HepG2 (cell line): Measurements from ENCODE around the gene PRKG1. TPM values are rescaled to one million over a fixed set of nuclear protein-coding genes. Genes with fewer than 3 reads are reported as not detected.

Experiments used
- ATAC-seq: fragments of 200-7000 bp; cut with Tn5 transposase; 3 replicates; pipeline ENCODE4 v1.9.1; 2020; ENCODE audit warnings: mild to moderate bottlenecking, moderate library complexity
- BruUV-seq: library from RNA; stranded (reverse); fragments of 400-500 nt; replicated peaks from 2 replicates; lab custom pipeline; 2021; lab: Mats Ljungman, UMichigan
- CTCF ChIA-PET: fragments of 300-600 bp; formaldehyde crosslinking; extraction: SDS; loops from one replicate; lab custom pipeline; 2021; ENCODE audit warnings: low total read pairs, inconsistent platforms, low intra/inter-chr PET ratio; lab: Yijun Ruan, JAX
- POLR2A ChIA-PET: fragments of 350-600 bp; sonication (Branson Sonifier 250); formaldehyde crosslinking; loops from one replicate; lab custom pipeline; 2020; ENCODE audit warnings: antibody characterized with exemption, inconsistent platforms; lab: Yijun Ruan, JAX
- DNase-seq: peaks from one replicate; pipeline ENCODE4 v3.0.0-alpha.2; 2015; ENCODE audit warnings: low spot score
- FAIRE-seq: peaks from 3 replicates; lab custom pipeline; 2011; peaks lifted over from hg19 to GRCh38; lab: Jason Lieb, UNC
- H2AFZ ChIP-seq: one replicate; pipeline ENCODE4 v1.6.1; 2011; ENCODE audit warnings: low read length, inconsistent platforms
- H3K27ac ChIP-seq: fragments of 300-600 bp; 3 replicates; pipeline ENCODE4 v1.8.0; 2011; ENCODE audit warnings: mixed run types, mild to moderate bottlenecking, mixed read lengths, low read length, inconsistent platforms; ENCODE audit not compliant: insufficient read depth; ENCODE audit errors: extremely low read length
- H3K27me3 ChIP-seq, 2 experiments: fragments of 200-600 bp in 1 of 2; 2 replicates in 1 of 2; 3 replicates in 1 of 2; pipeline versions ENCODE4 v1.6.0 to v1.8.0; 2011; ENCODE audit warnings: low read length in 2 of 2, mild to moderate bottlenecking in 2 of 2, moderate library complexity in 2 of 2, inconsistent platforms in 1 of 2; ENCODE audit not compliant: insufficient read depth in 2 of 2, control insufficient read depth in 1 of 2
- H3K36me3 ChIP-seq, 2 experiments: fragments of 200-600 bp in 1 of 2; replicated peaks in 1 of 2; 2 replicates in 1 of 2; 3 replicates in 1 of 2; pipeline versions ENCODE4 v1.5.1 to v1.8.0; 2011; ENCODE audit warnings: low read length in 2 of 2, inconsistent platforms in 1 of 2; ENCODE audit not compliant: insufficient read depth in 2 of 2, control insufficient read depth in 1 of 2
- H3K4me1 ChIP-seq: 2 replicates; pipeline ENCODE4 v1.5.1; 2012; ENCODE audit warnings: low read length, inconsistent platforms; ENCODE audit not compliant: insufficient read depth
- H3K4me2 ChIP-seq: 2 replicates; pipeline ENCODE4 v1.6.0; 2011; ENCODE audit warnings: low read depth, low read length, inconsistent platforms
- H3K4me3 ChIP-seq, 3 experiments: fragments of 200-600 bp in 1 of 3; sonication (generic), shearing (Covaris generic) in 1 of 3; replicated peaks in 1 of 3; 2 replicates each; pipeline ENCODE4 v1.5.1; 2011 to 2016; ENCODE audit warnings: low read length in 3 of 3, inconsistent platforms in 2 of 3, low read depth in 2 of 3, mild to moderate bottlenecking in 2 of 3, control low read depth in 1 of 3, mixed read lengths in 1 of 3; ENCODE audit not compliant: insufficient read depth in 1 of 3
- H3K79me2 ChIP-seq: one replicate; pipeline ENCODE4 v1.6.1; 2011; ENCODE audit warnings: low read length, inconsistent platforms; ENCODE audit not compliant: insufficient read depth
- H3K9ac ChIP-seq: 2 replicates; pipeline ENCODE4 v1.6.0; 2011; ENCODE audit warnings: mild to moderate bottlenecking, low read depth, low read length, inconsistent platforms; ENCODE audit not compliant: insufficient read depth
- H3K9me3 ChIP-seq: 2 replicates; pipeline ENCODE4 v1.5.1; 2012; ENCODE audit warnings: mild to moderate bottlenecking, low read length
- H4K20me1 ChIP-seq: 2 replicates; pipeline ENCODE4 v1.6.0; 2011; ENCODE audit warnings: inconsistent platforms, mild to moderate bottlenecking, low read length, moderate library complexity; ENCODE audit not compliant: insufficient read depth
- ARNTL ChIP-seq: sonication (generic); formaldehyde crosslinking; IDR thresholded peaks from 2 replicates; pipeline ENCODE4 v1.4.0; 2020; ENCODE audit warnings: mild to moderate bottlenecking, missing genetic modification reagents
- CEBPB ChIP-seq: IDR thresholded peaks from 2 replicates; pipeline ENCODE4 v1.6.1; 2011; ENCODE audit warnings: low read depth, low read length, improper control_type of control experiment, borderline replicate concordance
- ERF ChIP-seq: IDR thresholded peaks from 2 replicates; pipeline ENCODE4 v1.6.1; 2018; ENCODE audit warnings: missing biosample characterization, missing genetic modification reagents
- FOSL1 ChIP-seq: sonication (generic); formaldehyde crosslinking; IDR thresholded peaks from 2 replicates; pipeline ENCODE4 v1.9.0; 2021; ENCODE audit warnings: missing genetic modification reagents, borderline replicate concordance
- GFI1 ChIP-seq: sonication (generic); formaldehyde crosslinking; IDR thresholded peaks from 2 replicates; pipeline ENCODE4 v1.5.0; 2020; ENCODE audit warnings: missing genetic modification reagents, mild to moderate bottlenecking, borderline replicate concordance
- HHEX ChIP-seq: IDR thresholded peaks from 2 replicates; pipeline ENCODE4 v1.6.1; 2016; ENCODE audit warnings: control low read depth
- MED1 ChIP-seq: sonication (generic); formaldehyde crosslinking; IDR thresholded peaks from 2 replicates; pipeline ENCODE4 v1.4.0; 2020; ENCODE audit warnings: missing genetic modification reagents
- RFXAP ChIP-seq: sonication (generic); formaldehyde crosslinking; IDR thresholded peaks from 2 replicates; pipeline ENCODE4 v1.4.0; 2020; ENCODE audit warnings: missing genetic modification reagents, borderline replicate concordance
- SALL2 ChIP-seq: sonication (generic); formaldehyde crosslinking; IDR thresholded peaks from 2 replicates; pipeline ENCODE4 v1.8.1; 2023; ENCODE audit warnings: mild to moderate bottlenecking, missing genetic modification reagents, inconsistent platforms
- SP5 ChIP-seq: IDR thresholded peaks from 2 replicates; pipeline ENCODE4 v1.6.1; 2016; ENCODE audit warnings: low read depth, borderline replicate concordance
- ZNF10 ChIP-seq: sonication (generic); formaldehyde crosslinking; IDR thresholded peaks from 2 replicates; pipeline ENCODE4 v1.4.0; 2020; ENCODE audit warnings: mild to moderate bottlenecking, low read depth, missing genetic modification reagents, borderline replicate concordance
- ZNF101 ChIP-seq: sonication (generic); formaldehyde crosslinking; IDR thresholded peaks from 2 replicates; pipeline ENCODE4 v1.4.0; 2020; ENCODE audit warnings: mild to moderate bottlenecking, low read depth, missing genetic modification reagents, borderline replicate concordance
- ZNF367 ChIP-seq: sonication (generic); formaldehyde crosslinking; IDR thresholded peaks from 2 replicates; pipeline ENCODE4 v1.4.0; 2020; ENCODE audit warnings: missing genetic modification reagents, borderline replicate concordance
- ZNF382 ChIP-seq: sonication (generic); formaldehyde crosslinking; IDR thresholded peaks from 2 replicates; pipeline ENCODE4 v1.5.0; 2020; ENCODE audit warnings: missing genetic modification reagents, mild to moderate bottlenecking, borderline replicate concordance
- ZNF570 ChIP-seq: sonication (generic); formaldehyde crosslinking; IDR thresholded peaks from 2 replicates; pipeline ENCODE4 v1.4.0; 2020; ENCODE audit warnings: mild to moderate bottlenecking, missing genetic modification reagents, borderline replicate concordance
- ZNF660 ChIP-seq: sonication (generic); formaldehyde crosslinking; IDR thresholded peaks from 2 replicates; pipeline ENCODE4 v1.5.1; 2020; ENCODE audit warnings: mild to moderate bottlenecking, low read depth, missing genetic modification reagents, borderline replicate concordance
- ZZZ3 ChIP-seq: sonication (generic); formaldehyde crosslinking; IDR thresholded peaks from 2 replicates; pipeline ENCODE4 v1.4.0; 2020; ENCODE audit warnings: missing genetic modification reagents, mild to moderate bottlenecking, borderline replicate concordance
- WGBS: methylation state at CpG from one replicate; pipeline ENCODE4 v1.1.6; 2017; ENCODE audit warnings: low lambda C conversion rate; 5-methylcytosine and 5-hydroxymethylcytosine counted together
- in situ Hi-C: cut with HindIII; loops from 2 replicates; pipeline ENCODE4 v1.10.0; 2017; ENCODE audit warnings: low pct_unique_long_range_greater_than_20kb; ENCODE audit not compliant: extremely low pct_ligation_motif_present
- intact Hi-C: fragments of 100-400 bp; cut with micrococcal nuclease; formaldehyde crosslinking; loops from one replicate; pipeline ENCODE4 v1.10.0; 2022; ENCODE audit not compliant: unreplicated experiment
- polyA plus RNA-seq, 8 experiments: library from polyadenylated mRNA; depleted of rRNA in 3 of 8; stranded (reverse) in 7 of 8; unstranded in 1 of 8; fragments of >200 nt; fragmentation: Illumina TruSeq in 4 of 8; extraction: Trizol in 4 of 8; gene quantifications; 2 replicates each; pipeline versions ENCODE4 v1.2.1 to v1.2.3, GENCODE V29; 2011 to 2016; ENCODE audit warnings: low read depth in 4 of 8, missing spikeins in 1 of 8, mixed read lengths in 1 of 8; ENCODE audit not compliant: insufficient read depth in 1 of 8
- total RNA-seq, 5 experiments: library from RNA; depleted of rRNA; stranded (reverse); fragments of >200 nt; fragmentation: Illumina TruSeq; extraction: Trizol; gene quantifications; 2 replicates each; pipeline ENCODE4 v1.2.3, GENCODE V29; 2016; ENCODE audit warnings: low read depth in 1 of 5

Gene PRKG1
- total and polyA plus RNA-seq, 2 of the 13 experiments (the other 11 are each of a cell fraction or from before 2014, with no cell fraction given) = 0.01 TPM; not detected in 1

- no peak overlapping the region for H3K4me3 ChIP-seq
- ATAC-seq = no peak
- CTCF ChIA-PET = no interaction called here
- no peak for TF ChIP-seq ZNF367
- no peak for TF ChIP-seq ZZZ3 (CRISPR knock-in tag)
- TF ChIP-seq CEBPB = no peak
- no peak for TF ChIP-seq ZNF101 (CRISPR knock-in tag)
- no peak for TF ChIP-seq ZNF382 (CRISPR knock-in tag)
- TF ChIP-seq ZNF10 = no peak
- TF ChIP-seq ZNF570 = no peak
- no peak for TF ChIP-seq SP5 (CRISPR knock-in tag)
- TF ChIP-seq ZNF660 (CRISPR knock-in tag) = no peak
- TF ChIP-seq FOSL1 (CRISPR knock-in tag) = no peak
- TF ChIP-seq ARNTL (CRISPR knock-in tag) = no peak
- TF ChIP-seq ERF (CRISPR knock-in tag) = no peak
- TF ChIP-seq HHEX (CRISPR knock-in tag) = no peak
- no peak for TF ChIP-seq MED1
- no peak for TF ChIP-seq RFXAP (CRISPR knock-in tag)
- TF ChIP-seq GFI1 (CRISPR knock-in tag) = no peak
- no peak for TF ChIP-seq SALL2 (CRISPR knock-in tag)
- TF ChIP-seq, all 625 proteins: peak for 0
- POLR2A ChIA-PET = no interaction called here
- H3K79me2 ChIP-seq = no peaks in the 10 kb centered on the region
- no peak overlapping the region for H2AFZ ChIP-seq
- FAIRE-seq (no peak), DNase-seq (no peak)
- BruUV-seq = no TSS peak
- H4K20me1 ChIP-seq = no peaks in the 10 kb centered on the region
- no peaks in the 10 kb centered on the region for H3K4me1 ChIP-seq
- intact Hi-C loops (no loop called here), in situ Hi-C loops (no loop called here)
- H3K27ac ChIP-seq = no peak overlapping the region
- no peaks in the 10 kb centered on the region for H3K27me3 ChIP-seq
- H3K9me3 ChIP-seq = no peaks in the 10 kb centered on the region
- WGBS = 0% methylated on average over 2 of the region's 2 CpGs
- H3K36me3 ChIP-seq = no peaks in the 10 kb centered on the region
- no peak overlapping the region for H3K9ac ChIP-seq
- H3K4me2 ChIP-seq = no peak overlapping the region
Observed at GRCh38 chr10:52135101-52135500, 1060.8 kb downstream of the PRKG1 start.
